GM21529 (cell line): Measurements from ENCODE around the gene AFG1L.
"Not testable (repeated sequence)": the region's sequence is repeated elsewhere in the genome, so short reads cannot be mapped to it uniquely, and the experiment has no call there.

Experiments used
- ATAC-seq: cut with Tn5 transposase; IDR thresholded peaks from one replicate; pipeline ENCODE4 v1.9.1; 2021; ENCODE audit not compliant: unreplicated experiment

AFG1L gene

GRCh38 chr6:108407904-108408827 lies 113.3 kb downstream of the AFG1L start:
- ATAC-seq = no peak

- no peak for ATAC-seq
Observed at GRCh38 chr6:108408861-108409260, 114.0 kb downstream of the AFG1L start.

- not testable (repeated sequence) for ATAC-seq
Observed at GRCh38 chr6:108416047-108416833, 121.4 kb downstream of the AFG1L start.

GRCh38 chr6:108417027-108417426 lies 122.2 kb downstream of the AFG1L start:
- no peak for ATAC-seq

GRCh38 chr6:108419474-108419873 lies 124.6 kb downstream of the AFG1L start:
- no peak for ATAC-seq

GRCh38 chr6:108419934-108420609 lies 125.2 kb downstream of the AFG1L start:
- ATAC-seq = no peak

- no peak for ATAC-seq
Observed at GRCh38 chr6:108421366-108421765, 126.5 kb downstream of the AFG1L start.

- ATAC-seq = no peak
Observed at GRCh38 chr6:108423982-108424705, 129.3 kb downstream of the AFG1L start.

- ATAC-seq = no peak
Observed at GRCh38 chr6:108425428-108425827, 130.6 kb downstream of the AFG1L start.

- no peak for ATAC-seq
Observed at GRCh38 chr6:108432143-108432542, 137.3 kb downstream of the AFG1L start.

GRCh38 chr6:108432792-108433191 lies 137.9 kb downstream of the AFG1L start:
- no peak for ATAC-seq

GRCh38 chr6:108434222-108434621 lies 139.4 kb downstream of the AFG1L start:
- no peak for ATAC-seq

- no peak for ATAC-seq
Observed at GRCh38 chr6:108435391-108435790, 140.5 kb downstream of the AFG1L start.

- ATAC-seq = no peak
Observed at GRCh38 chr6:108436771-108437170, 141.9 kb downstream of the AFG1L start.

- ATAC-seq = no peak
Observed at GRCh38 chr6:108437821-108438220, 143.0 kb downstream of the AFG1L start.

GRCh38 chr6:108438918-108439317 lies 144.1 kb downstream of the AFG1L start:
- ATAC-seq = no peak

- ATAC-seq = no peak
Observed at GRCh38 chr6:108441141-108441540, 146.3 kb downstream of the AFG1L start.

- ATAC-seq = no peak
Observed at GRCh38 chr6:108442770-108443520, 148.1 kb downstream of the AFG1L start.

GRCh38 chr6:108446629-108447150 lies 151.8 kb downstream of the AFG1L start:
- no peak for ATAC-seq

- no peak for ATAC-seq
Observed at GRCh38 chr6:108448481-108448880, 153.6 kb downstream of the AFG1L start.
